Colon (tissue), 2 donors: Measurements from ENCODE around the gene SLC35C1.
A peak's percentile ranks its signal among the peaks of the same experiment; 100 is the strongest.
"Not testable (repeated sequence)": the region's sequence is repeated elsewhere in the genome, so short reads cannot be mapped to it uniquely, and the experiment has no call there.

Experiments
- FAIRE-seq: peaks from 2 replicates; lab custom pipeline; 2012; peaks lifted over from hg19 to GRCh38; lab: Jason Lieb, UNC
- donor health status: control.
- donor health status: control.

SLC35C1 gene

DNA sequence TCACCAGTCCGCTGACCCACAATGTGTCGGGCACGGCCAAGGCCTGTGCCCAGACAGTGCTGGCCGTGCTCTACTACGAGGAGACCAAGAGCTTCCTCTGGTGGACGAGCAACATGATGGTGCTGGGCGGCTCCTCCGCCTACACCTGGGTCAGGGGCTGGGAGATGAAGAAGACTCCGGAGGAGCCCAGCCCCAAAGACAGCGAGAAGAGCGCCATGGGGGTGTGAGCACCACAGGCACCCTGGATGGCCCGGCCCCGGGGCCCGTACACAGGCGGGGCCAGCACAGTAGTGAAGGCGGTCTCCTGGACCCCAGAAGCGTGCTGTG lies 6.1 kb downstream of the SLC35C1 start:
- FAIRE-seq: no peak

DNA sequence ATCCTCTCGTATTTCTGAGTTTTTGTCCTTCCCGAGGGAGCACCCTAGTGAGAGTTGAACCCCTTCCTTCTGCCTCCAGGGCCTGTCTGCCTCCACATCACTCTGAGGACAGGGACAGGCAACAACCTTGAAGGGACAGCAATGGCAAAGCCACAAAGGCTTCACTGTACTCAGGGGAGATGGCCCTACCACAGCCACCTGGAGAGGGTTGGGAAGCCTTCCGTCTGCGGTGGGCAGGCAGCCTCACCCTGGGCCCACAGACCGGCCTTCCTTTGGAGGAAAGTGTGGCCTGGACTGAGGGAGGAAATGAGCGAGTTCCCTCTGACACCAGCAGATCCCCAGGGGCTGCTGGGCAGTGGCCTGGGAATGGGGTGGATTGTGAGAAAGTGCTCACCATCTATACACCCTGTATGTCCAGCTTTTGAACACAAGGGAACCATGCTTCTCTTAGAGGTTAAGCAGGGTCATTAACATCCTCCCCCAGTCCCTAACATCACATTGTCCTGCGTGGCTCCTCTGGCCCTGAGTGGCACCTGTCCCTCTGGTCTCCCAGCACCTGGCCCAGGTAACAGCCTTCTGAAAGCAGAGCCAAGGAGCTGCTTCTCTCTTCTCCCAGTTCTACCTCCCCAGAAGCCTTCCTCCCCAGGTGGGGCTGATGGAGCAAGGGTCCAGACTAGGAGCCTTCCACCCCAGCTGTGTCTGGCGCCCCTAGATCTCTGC lies 6.8 kb downstream of the SLC35C1 start:
- FAIRE-seq: no peak

DNA sequence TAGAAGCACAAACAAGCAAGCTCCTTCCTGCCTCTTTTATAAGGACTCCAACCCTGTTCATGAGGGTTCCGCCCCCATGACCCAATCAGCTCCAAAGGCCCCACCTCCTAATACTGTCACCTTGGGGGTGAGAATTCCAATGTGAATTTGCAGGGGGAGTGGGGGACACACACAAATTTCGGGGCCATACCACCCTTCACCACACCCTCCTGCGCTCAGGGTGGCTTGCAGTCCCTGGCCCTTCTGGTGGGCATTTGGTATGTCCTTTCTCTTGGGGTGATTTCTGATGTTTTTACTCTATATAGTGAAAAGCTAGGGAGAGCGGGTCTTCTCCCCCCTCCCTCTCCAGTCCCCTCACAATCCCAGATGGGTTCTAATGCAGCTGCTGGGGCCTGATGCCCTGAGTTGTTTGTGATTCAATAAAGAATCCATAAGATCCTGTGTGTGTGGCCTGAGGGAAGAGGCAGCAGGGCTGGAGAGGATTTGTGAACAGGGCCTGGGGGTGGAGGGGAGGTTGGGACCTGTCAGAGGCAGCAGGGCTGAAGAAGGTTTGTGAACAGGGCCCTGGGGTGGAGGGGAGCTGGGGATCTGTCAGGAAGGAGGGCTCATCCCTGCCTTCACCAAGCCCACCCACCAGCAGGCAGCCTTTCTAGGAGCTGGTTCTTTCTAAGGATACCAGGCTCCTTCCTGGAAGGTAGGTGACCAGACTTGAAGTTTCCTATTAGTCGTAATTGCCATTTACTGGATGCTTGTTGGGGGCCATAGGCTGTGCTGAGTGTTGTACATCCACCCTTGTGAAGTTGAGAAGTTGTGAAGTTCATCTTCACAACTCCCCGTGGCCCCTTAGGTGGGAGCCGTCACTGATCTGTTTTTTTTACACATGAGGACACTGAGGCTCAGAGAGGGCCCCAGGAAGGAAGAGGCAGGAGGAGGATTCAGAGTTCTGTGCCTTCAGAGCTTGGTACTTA lies 7.9 kb downstream of the SLC35C1 start:
- no peak for FAIRE-seq

DNA sequence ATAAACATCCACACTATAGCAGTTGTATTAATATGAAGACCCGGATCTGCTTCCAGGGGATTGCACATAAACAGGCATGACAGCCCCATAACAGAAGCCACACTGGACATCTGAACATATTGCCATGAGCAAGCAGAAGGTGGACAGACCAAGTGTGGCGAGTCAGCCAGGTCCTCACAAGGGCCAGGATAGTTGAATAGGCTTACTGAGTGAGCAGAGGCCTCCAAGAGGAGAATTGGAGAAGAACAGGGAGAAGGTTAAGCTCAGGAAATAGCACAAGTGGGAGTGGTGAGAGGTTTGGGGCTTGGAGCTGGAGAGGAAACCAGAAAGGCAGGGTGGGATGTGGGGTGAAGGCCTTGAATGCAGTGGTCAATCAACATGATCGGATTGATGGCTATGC lies 10.8 kb downstream of the SLC35C1 start:
- FAIRE-seq: no peak

DNA sequence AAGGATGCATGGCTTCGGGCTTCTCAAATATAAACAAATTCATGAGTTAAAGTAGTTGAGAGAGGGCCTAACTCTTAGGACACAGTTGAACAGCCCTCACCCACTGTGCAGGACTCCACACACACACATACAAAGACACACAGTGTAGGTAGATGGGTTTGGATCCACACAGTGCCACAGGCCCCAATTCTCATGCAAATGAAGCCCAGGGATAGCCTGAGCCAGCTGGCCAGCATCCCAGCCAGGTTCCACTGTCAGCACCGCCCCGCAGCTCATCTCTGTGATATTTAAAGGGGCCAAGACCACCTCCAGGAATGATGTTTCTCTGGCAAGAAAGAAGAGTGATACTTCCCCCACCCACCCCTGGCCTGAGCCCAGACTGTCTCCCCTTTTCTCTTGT lies 11.7 kb downstream of the SLC35C1 start:
- FAIRE-seq: no peak

DNA sequence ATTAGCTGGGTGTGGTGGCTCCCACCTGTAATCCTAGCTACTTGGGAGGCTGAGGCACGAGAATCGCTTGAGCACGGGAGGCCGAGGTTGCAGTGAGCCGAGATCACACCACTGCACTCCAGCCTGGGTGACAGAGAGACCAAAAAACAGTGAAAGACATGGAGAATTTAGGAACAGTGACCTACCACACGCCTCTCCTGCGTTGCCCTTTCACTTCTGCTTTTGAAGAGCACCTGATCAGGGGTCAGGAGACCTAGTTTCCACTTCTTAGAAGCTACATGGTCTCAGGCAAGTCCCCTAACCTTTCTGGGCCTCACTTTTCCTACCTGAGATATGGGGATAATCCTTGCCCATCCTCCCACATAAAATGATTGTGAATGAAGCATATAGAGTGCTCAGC lies 12.2 kb downstream of the SLC35C1 start:
- no peak for FAIRE-seq

DNA sequence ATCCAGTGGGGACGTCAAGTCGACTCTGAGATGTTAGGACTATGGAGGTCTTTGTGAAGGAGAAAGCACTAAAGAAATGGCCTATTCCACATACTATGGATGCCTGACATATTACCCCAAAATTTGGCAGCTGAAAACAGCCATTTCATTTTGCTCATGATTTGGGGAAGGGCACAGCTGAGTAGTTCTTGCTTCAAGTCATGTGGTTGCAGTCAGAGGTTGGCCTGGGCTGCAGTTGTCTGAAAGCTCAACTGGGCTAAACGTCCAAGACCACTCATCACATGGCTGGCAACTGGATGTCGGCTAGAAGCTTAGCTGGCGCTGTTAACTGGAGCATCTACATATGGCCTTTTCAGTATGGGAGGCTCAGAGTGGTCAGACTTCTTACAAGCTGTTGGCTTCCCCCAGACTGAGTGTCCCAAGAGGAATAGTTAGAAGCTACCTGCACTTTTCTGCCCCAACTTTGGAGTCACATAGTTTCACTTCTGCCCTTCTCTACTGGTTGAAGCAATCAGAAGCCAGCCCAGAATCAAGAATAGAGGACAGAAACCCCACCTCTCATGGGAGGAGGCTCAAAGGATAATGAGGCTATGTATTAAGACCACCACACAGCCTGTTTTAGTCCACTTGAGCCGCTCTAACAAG lies 14.1 kb downstream of the SLC35C1 start:
- FAIRE-seq: no peak

DNA sequence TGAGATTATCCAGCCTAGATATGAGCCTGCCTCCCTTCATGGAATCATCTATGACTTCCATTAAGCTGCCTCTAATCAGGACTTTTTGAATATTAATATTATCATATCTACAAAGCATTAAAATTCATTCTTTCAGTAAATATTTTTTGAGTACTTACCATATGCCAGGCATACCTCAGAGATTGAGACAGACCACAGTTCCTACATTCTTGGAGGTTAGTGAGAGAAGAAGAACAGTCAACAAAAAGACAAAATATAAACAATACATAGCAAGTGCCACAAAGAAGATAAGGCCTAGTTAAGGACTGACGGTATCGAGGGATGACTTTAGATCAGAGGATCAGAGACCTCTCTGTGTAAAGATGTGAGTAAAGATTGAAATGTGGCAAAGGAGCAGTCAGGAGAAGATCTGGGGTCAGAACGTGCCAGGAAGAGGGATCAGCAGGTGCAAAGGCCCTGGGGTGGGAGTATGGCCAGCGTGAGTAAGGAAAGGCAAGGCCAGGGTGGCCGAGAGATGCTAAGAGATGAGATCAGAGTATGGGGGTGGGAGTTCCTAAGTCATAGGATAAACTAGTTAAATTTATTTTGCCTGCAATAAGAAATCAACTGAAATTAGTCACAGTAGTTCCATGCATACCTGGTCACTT lies 15.4 kb downstream of the SLC35C1 start:
- FAIRE-seq: no peak

DNA sequence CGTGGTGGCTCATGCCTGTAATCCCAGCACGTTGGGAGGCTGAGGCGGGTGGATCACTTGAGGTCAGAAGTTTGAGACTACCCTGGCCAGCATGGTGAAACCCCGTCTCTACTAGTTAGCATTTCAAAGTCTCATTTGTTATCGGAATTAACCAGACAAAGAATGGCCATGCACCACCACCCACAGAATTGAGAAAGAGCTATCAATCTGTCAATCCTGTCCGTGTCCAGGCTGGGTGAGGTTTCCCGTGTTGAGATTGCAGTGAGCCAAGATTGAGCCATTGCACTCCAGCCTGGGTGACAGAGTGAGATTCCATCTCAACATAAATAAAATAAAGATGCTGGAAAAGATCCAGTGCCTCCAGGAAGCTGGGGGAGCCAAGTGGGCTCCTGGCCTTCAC lies 21.5 kb downstream of the SLC35C1 start:
- peak; percentile 100 for FAIRE-seq

DNA sequence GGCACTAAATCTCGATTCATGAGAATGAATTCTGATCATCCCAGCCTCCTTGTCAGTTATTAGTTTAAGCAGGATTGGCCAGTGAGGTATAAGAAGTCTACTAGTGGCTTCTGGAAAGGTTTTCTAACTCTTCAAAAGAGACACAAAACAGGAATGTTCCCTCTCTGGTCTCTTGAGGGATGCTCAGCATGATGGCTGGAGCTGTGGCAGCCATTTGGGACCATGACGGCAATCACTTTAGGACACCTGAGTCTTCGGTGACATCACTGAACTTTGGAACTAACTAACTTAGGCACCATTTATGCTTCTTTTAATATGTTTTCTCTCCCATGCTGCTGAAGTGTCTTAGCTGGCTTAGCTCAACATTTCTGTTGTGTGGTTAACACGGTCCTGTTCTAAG lies 22.2 kb downstream of the SLC35C1 start:
- no peak for FAIRE-seq

DNA sequence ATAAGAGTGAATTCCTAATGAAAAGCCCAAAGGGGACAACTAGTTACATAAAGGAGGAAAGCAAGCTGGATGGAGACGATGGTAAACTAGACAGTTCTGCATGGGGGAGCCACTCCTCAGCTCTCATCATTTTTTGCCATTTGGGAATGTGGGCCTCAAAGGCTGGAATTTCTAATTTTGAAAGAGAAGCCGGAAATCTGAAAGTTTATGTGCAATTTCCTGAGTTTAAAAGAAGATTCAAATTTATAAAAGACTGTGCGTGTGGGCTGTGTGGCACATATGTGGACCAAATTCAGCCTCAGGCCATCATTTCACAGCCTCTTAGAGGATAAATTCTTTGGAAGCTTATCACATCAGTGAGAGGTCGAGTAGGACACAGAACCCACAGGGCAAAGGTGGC lies 24.0 kb downstream of the SLC35C1 start:
- no peak for FAIRE-seq

DNA sequence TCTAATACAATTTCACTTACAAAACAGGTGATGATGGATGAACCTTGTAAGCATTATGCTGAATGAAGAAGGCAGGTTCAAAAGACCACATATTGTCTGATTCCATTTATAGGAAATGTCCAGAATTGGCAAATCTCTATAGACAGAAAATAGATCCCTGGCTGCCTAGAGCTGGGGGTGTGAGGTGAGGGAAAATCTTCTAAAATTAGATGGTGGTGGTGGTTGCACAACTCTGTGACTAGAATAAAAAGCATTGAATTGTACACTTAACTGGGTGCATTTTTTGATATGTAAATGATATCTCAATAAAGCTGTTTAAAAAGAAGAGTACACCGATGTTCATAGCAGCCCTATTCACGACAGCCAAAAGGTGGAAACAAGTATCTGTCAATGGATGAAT lies 25.6 kb downstream of the SLC35C1 start:
- FAIRE-seq: no peak

DNA sequence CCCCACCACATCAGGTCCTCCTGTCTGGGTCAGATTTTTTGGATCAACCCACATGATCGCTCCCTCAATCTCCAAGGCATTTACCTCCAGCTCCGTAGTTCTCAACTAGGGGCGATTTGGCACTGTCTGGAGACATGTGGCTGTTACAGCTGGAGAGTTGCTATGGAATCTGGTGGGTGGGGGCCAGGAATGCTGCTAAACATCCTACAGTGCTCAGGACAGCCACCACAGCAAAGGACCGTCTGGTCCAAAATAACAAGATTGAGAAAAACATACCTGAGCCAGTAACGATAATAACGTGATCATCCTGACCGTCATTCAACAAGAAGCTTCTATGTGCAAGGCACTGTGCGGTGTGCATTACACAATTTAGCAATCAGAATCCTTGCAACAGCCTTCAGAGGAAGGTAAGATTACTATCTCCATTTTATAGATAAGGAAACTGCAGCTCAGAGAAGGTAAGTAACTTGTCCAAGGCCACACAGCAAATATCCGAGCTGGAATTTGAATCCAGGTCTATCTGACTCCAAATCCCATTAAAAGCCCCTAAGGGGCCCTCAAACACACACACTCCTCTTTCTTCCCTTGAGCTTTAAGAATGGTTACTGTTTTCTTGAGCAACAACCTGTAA lies 28.0 kb downstream of the SLC35C1 start:
- no peak for FAIRE-seq

DNA sequence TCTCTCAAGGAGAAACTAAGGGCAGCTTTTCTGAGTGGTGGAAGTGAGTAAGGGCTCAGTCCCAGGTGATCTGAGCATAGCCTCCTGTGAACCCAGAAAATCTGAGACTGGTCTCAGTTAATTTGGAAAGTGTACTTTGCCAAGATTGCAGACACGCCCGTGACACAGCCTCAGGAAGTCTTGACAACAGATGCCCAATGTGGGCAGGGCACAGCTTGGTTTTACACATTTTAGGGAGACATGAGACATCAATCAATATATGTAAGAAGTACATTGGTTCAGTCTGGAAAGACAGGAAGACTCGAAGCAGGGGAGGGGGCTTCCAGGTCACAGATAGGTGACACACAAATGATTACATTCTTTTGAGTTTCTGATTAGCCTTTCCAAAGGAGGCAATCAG lies 28.8 kb downstream of the SLC35C1 start:
- no peak for FAIRE-seq

DNA sequence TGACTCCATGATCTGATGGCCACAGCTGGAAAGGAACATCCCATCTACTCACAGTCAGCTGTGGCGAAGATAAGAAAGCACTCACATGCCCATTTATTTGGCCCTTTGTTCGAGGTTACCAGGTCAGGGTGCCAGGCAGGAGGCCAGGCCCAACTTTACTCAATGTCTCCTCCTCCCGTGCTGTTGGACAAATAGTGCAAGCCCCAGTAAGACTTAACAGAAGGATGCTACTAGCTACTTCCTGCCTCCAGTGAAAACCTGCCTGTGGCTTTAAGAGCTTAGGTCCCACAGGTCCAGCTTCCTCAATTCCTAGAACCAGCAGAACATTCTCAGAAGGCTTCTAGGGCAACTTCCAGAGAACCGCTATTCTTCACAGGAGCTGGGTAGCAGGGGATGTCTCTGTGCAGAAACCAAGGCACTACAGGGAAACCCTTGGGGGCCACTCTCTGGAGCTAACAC lies 29.4 kb downstream of the SLC35C1 start:
- no peak for FAIRE-seq

DNA sequence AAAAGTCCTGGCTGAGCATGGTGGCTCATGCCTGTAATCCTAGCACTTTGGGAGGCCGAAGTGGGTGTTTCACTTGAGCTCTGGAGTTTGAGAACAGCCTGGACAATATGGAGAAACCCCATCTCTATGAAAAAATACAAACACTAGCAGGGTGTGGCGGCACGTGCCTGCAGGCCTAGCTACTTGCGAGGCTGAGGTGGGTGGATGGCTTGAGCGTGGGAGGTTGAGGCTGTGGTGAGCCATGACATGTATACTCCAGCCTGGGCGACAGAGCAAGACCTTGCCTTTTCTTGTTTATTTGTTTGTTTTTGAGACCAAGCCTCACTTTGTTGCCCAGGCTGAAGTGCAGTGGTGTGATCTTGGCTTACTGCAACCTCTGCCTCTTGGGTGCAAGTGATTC lies 34.3 kb downstream of the SLC35C1 start:
- no peak for FAIRE-seq

DNA sequence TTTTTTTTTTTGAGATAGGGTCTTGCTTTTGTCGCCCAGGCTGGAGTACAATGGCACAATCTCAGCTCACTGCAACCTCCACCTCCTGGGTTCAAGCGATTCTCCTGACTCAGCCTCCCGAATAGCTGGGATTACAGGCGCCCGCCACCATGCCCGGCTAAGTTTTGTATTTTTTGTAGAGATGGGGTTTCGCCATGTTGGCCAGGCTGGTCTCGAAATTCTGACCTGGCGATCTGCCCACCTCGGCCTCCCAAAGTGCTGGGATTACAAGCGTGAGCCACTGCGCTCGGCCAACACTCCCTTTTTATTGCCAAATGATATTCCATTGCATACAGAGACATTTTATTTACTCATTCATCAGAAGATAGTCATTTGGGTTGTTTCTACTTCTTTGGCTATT lies 35.3 kb downstream of the SLC35C1 start:
- FAIRE-seq: not testable (repeated sequence)

DNA sequence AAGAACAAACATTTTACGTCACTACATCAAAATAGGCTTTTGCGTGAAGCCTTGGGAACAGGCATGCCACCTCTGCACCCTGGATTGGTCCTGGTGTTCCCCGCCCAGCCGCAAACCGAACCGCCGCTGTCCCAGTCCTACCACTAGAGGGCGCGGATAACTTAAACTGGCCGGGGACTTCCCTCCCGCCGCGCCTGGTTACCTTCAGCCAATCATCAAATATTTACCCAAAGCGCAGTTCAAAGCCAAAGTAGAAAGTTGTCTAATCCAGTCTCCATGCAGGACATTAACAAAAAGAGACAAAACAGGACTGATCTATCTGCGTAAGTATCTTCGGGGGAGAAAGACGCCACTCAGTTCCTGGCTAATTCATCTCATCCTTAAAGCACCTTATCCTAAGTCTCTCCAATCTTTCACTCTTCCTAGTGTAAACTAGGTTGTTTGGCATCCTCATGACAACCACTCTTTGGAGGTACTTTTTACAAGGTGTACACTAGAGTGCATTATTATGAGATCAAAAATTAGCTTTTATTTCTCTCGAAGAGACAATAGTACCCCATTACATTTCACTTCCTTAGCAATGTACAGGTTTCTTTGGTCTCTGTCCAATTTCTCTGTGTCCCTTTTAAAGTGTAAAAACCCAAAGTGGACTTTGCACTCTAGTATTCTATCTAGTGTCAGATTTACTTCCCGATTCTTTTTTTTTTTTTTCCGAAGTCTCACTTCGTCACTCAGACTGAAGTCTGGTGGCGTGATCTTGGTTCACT lies 38.4 kb downstream of the SLC35C1 start:
- FAIRE-seq: no peak

DNA sequence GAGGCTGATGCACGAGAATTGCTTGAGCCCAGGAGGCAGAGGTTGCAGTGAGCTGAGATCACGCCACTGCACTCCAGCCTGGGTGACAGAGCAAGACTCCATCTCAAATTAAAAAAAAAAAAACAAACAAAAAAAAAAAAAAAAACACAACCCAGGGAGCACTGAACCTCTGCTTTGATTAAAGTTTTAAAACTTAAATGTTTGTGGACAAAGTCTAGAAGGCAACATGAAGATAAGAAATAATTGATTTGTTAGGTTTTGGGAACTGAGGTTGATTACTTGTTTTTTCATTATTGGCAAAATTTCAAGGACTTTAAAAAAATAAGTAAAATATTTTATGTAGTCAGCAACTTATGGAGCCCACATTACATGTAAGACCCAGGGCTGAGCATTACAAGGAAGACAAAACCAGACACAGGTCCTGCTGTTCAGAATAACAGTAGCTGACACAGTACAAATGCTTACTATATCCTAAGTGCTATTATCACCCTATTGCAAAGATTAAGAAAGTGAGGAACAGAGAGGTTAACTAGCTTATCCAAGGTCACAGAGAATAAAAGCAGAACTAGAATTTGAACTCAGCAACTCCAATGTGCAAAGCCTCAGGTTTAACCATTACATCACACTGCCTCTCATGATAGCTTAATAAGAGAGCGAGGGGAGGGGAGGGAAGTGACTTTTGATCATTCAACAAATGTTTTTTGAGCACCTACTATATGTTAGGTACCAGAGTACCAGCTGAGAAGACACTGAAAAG lies 40.1 kb downstream of the SLC35C1 start:
- FAIRE-seq: no peak

DNA sequence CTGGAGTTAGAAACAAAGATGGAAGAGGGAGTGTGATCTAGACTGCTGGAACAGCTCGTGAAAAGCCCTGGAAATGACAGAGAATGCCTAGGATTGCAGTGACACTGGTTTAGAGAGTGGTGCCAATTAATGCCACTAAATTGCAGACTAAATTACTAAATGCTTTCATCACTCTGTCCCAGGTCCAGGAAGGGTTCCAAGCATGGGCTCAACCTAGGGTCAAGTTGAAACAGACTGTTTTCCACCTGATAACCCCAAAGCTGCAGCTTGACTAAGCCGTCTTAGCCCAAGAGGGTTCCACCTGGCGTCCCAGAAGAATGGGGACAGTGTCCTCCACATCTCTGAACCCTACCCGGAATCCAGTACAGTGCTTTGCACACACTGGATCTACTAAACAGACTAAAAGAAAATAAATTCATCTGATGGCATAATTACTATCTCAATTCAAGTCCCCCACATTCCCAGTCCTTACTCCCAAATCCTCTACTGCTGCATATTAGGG lies 41.3 kb downstream of the SLC35C1 start:
- no peak for FAIRE-seq
